GM12892 (cell line): Measurements from ENCODE around the gene KISS1R.

ENCODE experiments used
- POLR2A ChIP-seq: IDR thresholded peaks from 2 replicates; pipeline ENCODE4 v1.6.1; 2011; ENCODE audit warnings: low read depth, low read length, control low read depth
- POLR2AphosphoS5 ChIP-seq: IDR thresholded peaks from 2 replicates; pipeline ENCODE4 v1.6.1; 2011; ENCODE audit warnings: low read depth, low read length, control low read depth
- TAF1 ChIP-seq: IDR thresholded peaks from 2 replicates; pipeline ENCODE4 v1.6.1; 2011; ENCODE audit warnings: low read depth, mild to moderate bottlenecking, control low read depth, low read length, borderline replicate concordance

DNA sequence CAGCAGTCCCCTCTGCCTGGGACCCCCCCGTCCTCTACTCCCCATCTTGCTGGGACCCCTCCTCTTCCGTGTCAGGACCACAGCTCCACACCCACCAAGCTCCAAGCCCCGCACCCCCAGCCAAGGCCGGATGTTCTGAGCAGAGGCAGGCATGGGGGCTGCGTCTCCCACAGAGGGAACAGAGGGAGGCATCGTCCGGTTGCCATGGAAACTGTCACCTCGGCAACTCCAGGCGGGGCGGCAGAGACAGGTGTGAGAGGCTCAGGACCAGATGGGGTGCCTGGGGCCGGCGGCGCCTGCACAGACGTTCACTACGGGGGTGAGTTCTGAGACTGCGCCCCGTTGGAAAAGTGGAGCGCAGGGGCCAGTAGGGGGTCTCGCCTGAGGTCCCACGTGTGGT lies 18.5 kb upstream of the KISS1R start:
- TF ChIP-seq POLR2A: no peak
- no peak for TF ChIP-seq POLR2AphosphoS5
- TF ChIP-seq TAF1: no peak
